PC-9 (cell line): ENCODE measurements around the gene SLC25A44. TPM values are rescaled to one million over a fixed set of nuclear protein-coding genes. Genes with fewer than 3 reads are reported as not detected.

ENCODE experiments used
- Bru-seq: library from RNA; stranded (reverse); fragments of 400-500 nt; gene quantifications from one replicate; lab custom pipeline; 2021; lab: Mats Ljungman, UMichigan
- BruChase-seq, 2 experiments: library from RNA; stranded (reverse); fragments of 400-500 nt; gene quantifications; one replicate each; lab custom pipeline; 2021; lab: Mats Ljungman, UMichigan
- BruUV-seq: library from RNA; stranded (reverse); fragments of 400-500 nt; replicated peaks from 2 replicates; lab custom pipeline; 2021; lab: Mats Ljungman, UMichigan
- CTCF ChIA-PET: fragments of 300-600 bp; sonication (Branson Sonifier 250); formaldehyde crosslinking; loops from one replicate; lab custom pipeline; 2022; ENCODE audit warnings: antibody characterized with exemption; lab: Charles Lee
- POLR2A ChIA-PET: fragments of 300-600 bp; sonication (Branson Sonifier 250); formaldehyde crosslinking; loops from one replicate; lab custom pipeline; 2022; ENCODE audit warnings: antibody characterized with exemption; ENCODE audit not compliant: unreplicated experiment; lab: Charles Lee
- DNase-seq, 2 experiments: peaks; one replicate each; pipeline versions ENCODE4 v3.0.0 to v3.0.0-alpha.2; 2015 to 2022; ENCODE audit warnings: mixed read lengths in 1 of 2
- H2AFZ ChIP-seq: fragments of 200-600 bp; sonication (generic); 2 replicates; pipeline ENCODE4 v1.8.1; 2017; ENCODE audit warnings: antibody characterized with exemption
- H3F3A ChIP-seq: fragments of 200-600 bp; sonication (generic); 2 replicates; pipeline ENCODE4 v1.8.1; 2017; ENCODE audit warnings: antibody characterized with exemption, mild to moderate bottlenecking, low read depth; ENCODE audit not compliant: insufficient read depth
- H3K27ac ChIP-seq: fragments of 200-600 bp; sonication (generic); 2 replicates; pipeline ENCODE4 v1.6.1; 2016; ENCODE audit warnings: mixed run types
- H3K27me3 ChIP-seq: fragments of 200-600 bp; sonication (generic); 2 replicates; pipeline ENCODE4 v1.6.1; 2016; ENCODE audit warnings: low read depth, mixed run types; ENCODE audit not compliant: insufficient read depth
- H3K36me3 ChIP-seq: fragments of 200-600 bp; sonication (generic); 2 replicates; pipeline ENCODE4 v1.6.1; 2016; ENCODE audit warnings: low read depth, mixed run types
- H3K4me1 ChIP-seq: fragments of 200-600 bp; sonication (generic); replicated peaks from 2 replicates; pipeline ENCODE4 v1.6.1; 2016; ENCODE audit warnings: mixed run types; ENCODE audit not compliant: insufficient read depth
- H3K4me2 ChIP-seq: fragments of 200-600 bp; sonication (generic); 2 replicates; pipeline ENCODE4 v1.6.1; 2017; ENCODE audit warnings: mixed run types
- H3K4me3 ChIP-seq: fragments of 200-600 bp; sonication (generic); 2 replicates; pipeline ENCODE4 v1.6.1; 2016; ENCODE audit warnings: mixed run types
- H3K79me2 ChIP-seq: fragments of 200-600 bp; sonication (generic); 2 replicates; pipeline ENCODE4 v1.6.1; 2017; ENCODE audit warnings: low read depth, mixed run types
- H3K9me2 ChIP-seq: fragments of 200-600 bp; sonication (generic); 2 replicates; pipeline ENCODE4 v1.8.1; 2017; ENCODE audit warnings: mild to moderate bottlenecking; ENCODE audit not compliant: insufficient read depth
- H3K9me3 ChIP-seq: fragments of 200-600 bp; sonication (generic); 2 replicates; pipeline ENCODE4 v1.8.1; 2016; ENCODE audit warnings: low read depth; ENCODE audit not compliant: insufficient read depth
- H4K20me1 ChIP-seq: fragments of 200-600 bp; sonication (generic); 2 replicates; pipeline ENCODE4 v1.8.1; 2017; ENCODE audit not compliant: insufficient read depth
- EZH2 ChIP-seq: fragments of 200-600 bp; sonication (generic); IDR thresholded peaks from 2 replicates; pipeline ENCODE4 v1.8.0; 2017; ENCODE audit warnings: antibody characterized with exemption, low read depth
- intact Hi-C: fragments of 100-400 bp; cut with micrococcal nuclease; formaldehyde crosslinking; loops from one replicate; pipeline ENCODE4 v1.10.0; 2022; ENCODE audit not compliant: unreplicated experiment
- long read RNA-seq: library from polyadenylated mRNA; stranded (forward); transcript quantifications from one replicate; pipeline ENCODE4 v2.0.0, GENCODE V29; 2022
- total RNA-seq: library from RNA; stranded (reverse); gene quantifications from 2 replicates; pipeline ENCODE4 v1.2.3, GENCODE V29; 2021
- TF ChIP-seq, protein P1 (sequence below): fragments of 200-600 bp; sonication (generic); conservative IDR thresholded peaks from 2 replicates; pipeline ENCODE4 v1.6.1; 2017; ENCODE audit warnings: mixed run types, antibody characterized with exemption, mild to moderate bottlenecking, moderate library complexity

The SLC25A44 gene, protein sequence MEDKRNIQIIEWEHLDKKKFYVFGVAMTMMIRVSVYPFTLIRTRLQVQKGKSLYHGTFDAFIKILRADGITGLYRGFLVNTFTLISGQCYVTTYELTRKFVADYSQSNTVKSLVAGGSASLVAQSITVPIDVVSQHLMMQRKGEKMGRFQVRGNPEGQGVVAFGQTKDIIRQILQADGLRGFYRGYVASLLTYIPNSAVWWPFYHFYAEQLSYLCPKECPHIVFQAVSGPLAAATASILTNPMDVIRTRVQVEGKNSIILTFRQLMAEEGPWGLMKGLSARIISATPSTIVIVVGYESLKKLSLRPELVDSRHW
- total RNA-seq (12.7 and 20.2 TPM in 2 replicates), Bru-seq, nascent RNA (percentile 75 among the genes with signal in this experiment), BruChase-seq, experiment 1, labeled RNA remaining after a 2-hour chase (percentile 81 among the genes with signal in this experiment), BruChase-seq, experiment 2, labeled RNA remaining after a 6-hour chase (percentile 82 among the genes with signal in this experiment)
- long read RNA-seq, full-length matches to known transcripts: 21 of 31 reads
- long read RNA-seq, partial matches to known transcripts: 0 of 31 reads
- long read RNA-seq, other reads (novel, unspliced or antisense): 10 of 31 reads

DNA sequence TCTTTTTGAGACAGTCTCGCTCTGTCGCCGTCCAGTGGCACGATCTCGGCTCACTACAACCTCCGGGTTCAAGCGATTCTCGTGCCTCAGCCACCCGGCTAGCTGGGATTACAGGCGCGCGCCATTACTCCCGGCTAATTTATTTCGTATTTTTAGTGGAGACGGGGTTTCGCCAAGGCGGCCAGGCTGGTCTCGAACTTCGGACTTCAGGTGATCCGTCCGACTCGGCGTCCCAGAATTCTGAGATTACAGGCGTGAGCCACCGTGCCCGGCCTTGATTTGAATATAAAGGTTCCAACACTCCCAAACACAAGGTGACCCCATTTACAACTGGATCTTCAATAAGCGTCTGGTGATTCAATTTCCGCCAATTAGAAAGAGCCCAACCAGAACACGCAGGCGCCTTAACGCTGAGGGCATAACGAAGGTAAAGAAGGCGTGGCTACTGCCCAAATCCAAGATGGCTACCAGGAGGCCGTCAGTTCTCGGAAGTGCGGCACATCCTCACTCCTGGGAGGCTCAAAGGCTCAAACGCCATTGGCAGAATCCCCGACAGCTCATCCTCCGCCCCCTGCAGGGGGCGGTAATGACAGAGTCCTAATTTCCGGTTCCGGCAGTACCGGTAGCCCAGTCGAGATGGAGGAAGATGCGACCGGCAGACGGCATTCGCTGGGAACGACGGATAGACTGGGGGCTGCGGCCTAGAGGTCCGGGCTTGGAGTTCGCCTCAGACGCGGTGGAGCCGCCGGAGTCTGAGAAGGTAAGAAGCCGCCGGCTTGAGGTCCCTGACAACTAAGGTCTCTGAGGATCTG lies at the start of gene SLC25A44:
Gene SLC25A44, plus strand, starts transcription at position 617 of the 812 bp plus-strand sequence. CDS start 5,744 bp downstream, outside the sequence.
- H3K79me2 ChIP-seq: peaks cover 42% of the 10 kb centered on the region
- H3F3A ChIP-seq: no peaks in the 10 kb centered on the region; the same call in 1 of the 2 replicates
- no peaks in the 10 kb centered on the region for H3K36me3 ChIP-seq
- peak within 1 kb of the TSS; percentile 95 for H3K4me3 ChIP-seq
- H4K20me1 ChIP-seq: no peaks in the 10 kb centered on the region; the same call in 1 of the 2 replicates
- H3K4me1 ChIP-seq: peaks cover 12% of the 10 kb centered on the region
- peak; percentile 97 for DNase-seq
- POLR2A ChIA-PET: interaction anchor here (0.5 to 1.7 kb wide), 11 partner anchors 19 to 1109 kb away, joined by 3 to 17 read pairs (median 4); partner anchors contain the start of gene PMF1
- CTCF ChIA-PET: interaction anchor here (0.6 kb wide), 1 partner anchor 48 kb away, joined by 5 read pairs; no protein-coding TSS in a partner anchor
- TSS peak; percentile 85 for BruUV-seq
- H3K27ac ChIP-seq: peak within 1 kb of the TSS; percentile 72
- TF ChIP-seq EZH2: no peak
- TF ChIP-seq, protein P1, sequence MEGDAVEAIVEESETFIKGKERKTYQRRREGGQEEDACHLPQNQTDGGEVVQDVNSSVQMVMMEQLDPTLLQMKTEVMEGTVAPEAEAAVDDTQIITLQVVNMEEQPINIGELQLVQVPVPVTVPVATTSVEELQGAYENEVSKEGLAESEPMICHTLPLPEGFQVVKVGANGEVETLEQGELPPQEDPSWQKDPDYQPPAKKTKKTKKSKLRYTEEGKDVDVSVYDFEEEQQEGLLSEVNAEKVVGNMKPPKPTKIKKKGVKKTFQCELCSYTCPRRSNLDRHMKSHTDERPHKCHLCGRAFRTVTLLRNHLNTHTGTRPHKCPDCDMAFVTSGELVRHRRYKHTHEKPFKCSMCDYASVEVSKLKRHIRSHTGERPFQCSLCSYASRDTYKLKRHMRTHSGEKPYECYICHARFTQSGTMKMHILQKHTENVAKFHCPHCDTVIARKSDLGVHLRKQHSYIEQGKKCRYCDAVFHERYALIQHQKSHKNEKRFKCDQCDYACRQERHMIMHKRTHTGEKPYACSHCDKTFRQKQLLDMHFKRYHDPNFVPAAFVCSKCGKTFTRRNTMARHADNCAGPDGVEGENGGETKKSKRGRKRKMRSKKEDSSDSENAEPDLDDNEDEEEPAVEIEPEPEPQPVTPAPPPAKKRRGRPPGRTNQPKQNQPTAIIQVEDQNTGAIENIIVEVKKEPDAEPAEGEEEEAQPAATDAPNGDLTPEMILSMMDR: peak; percentile 73
- no peaks in the 10 kb centered on the region for H3K9me3 ChIP-seq
- intact Hi-C loops: no loop called here
- H3K9me2 ChIP-seq: no peaks in the 10 kb centered on the region
- H2AFZ ChIP-seq: peak within 1 kb of the TSS; percentile 91
- no peaks in the 10 kb centered on the region for H3K27me3 ChIP-seq
- peak within 1 kb of the TSS; percentile 80 for H3K4me2 ChIP-seq

DNA sequence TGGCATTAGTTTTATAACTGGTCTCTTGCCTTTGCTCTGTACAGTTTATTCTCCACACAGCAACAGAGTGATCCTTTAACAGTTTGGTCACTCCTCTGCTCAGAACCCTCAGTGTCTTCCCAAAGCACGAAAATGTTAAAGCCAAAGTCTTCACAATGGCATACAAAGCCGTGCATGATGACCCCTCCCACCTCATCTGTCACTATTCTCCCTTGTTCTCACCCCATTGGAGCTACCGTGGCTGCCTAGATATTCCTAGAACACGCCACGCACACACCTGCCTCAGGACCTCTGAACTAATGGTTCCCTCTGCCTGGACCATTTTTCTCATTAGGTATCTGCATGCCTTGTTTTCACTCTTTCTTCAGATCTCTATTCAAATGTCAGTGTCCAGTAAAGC lies 49.2 kb upstream of the SLC25A44 start:
- CTCF ChIA-PET: interaction anchor here (0.6 kb wide), 1 partner anchor 26 kb away, joined by 13 read pairs; no protein-coding TSS in a partner anchor
- H3K4me1 ChIP-seq: no peaks in the 10 kb centered on the region
- POLR2A ChIA-PET: interaction anchor here (0.5 kb wide), 1 partner anchor 220 kb away, joined by 10 read pairs; no protein-coding TSS in a partner anchor

More for the DNA sequence above, 49.2 kb upstream of the SLC25A44 start:
- no peak for DNase-seq
- Histone ChIP-seq H4K20me1 (peaks cover 8% of the 10 kb centered on the region; the same call in 1 of the 2 replicates), H3K9me2 (no peaks in the 10 kb centered on the region), H3K27me3 (peaks cover 15% of the 10 kb centered on the region; the same call in 1 of the 2 replicates), H2AFZ (no peak overlapping the region), H3K4me2 (no peak overlapping the region), H3F3A (peaks cover 51% of the 10 kb centered on the region), H3K36me3 (no peaks in the 10 kb centered on the region), H3K9me3 (no peaks in the 10 kb centered on the region), H3K4me3 (no peak overlapping the region), H3K79me2 (no peaks in the 10 kb centered on the region), H3K27ac (no peak overlapping the region)
- no peak for TF ChIP-seq EZH2
- TF ChIP-seq, protein P1: no peak
- BruUV-seq: no TSS peak
- intact Hi-C loops: loop anchor here (5.0 kb wide), 1 partner anchor 173 kb away; no protein-coding TSS in a partner anchor
